CD4-positive, alpha-beta T cell (primary cell): Measurements from ENCODE around the gene ERN2. TPM values are rescaled to one million over a fixed set of nuclear protein-coding genes. Genes with fewer than 3 reads are reported as not detected.

Experiments used
- ATAC-seq: fragments of 200-7000 bp; cut with Tn5 transposase; one replicate; pipeline ENCODE4 v1.10.0; 2022; ENCODE audit warnings: mild to moderate bottlenecking; ENCODE audit not compliant: poor library complexity
- CTCF ChIA-PET: fragments of 350-600 bp; sonication (Branson Sonifier 250); formaldehyde crosslinking; loops from one replicate; lab custom pipeline; 2021; ENCODE audit warnings: antibody characterized with exemption, inconsistent platforms; lab: Charles Lee
- POLR2A ChIA-PET: fragments of 350-600 bp; sonication (Branson Sonifier 250); formaldehyde crosslinking; loops from one replicate; lab custom pipeline; 2021; ENCODE audit warnings: antibody characterized with exemption, inconsistent platforms; lab: Charles Lee
- DNase-seq, 14 experiments: peaks; one replicate each; pipeline ENCODE4 v3.0.0-alpha.2; 2013 to 2020; ENCODE audit warnings: mixed read lengths in 2 of 14
- H3K27ac ChIP-seq, 2 donors: one replicate each; pipeline versions ENCODE4 v1.5.1 to v1.7.0; 2013; ENCODE audit warnings: low read length in 2 of 2, low read depth in 1 of 2, mild to moderate bottlenecking in 1 of 2
- H3K27me3 ChIP-seq, 2 experiments: 1 replicate in 1 of 2; 2 replicates in 1 of 2; pipeline versions ENCODE4 v1.6.1 to v1.7.0; 2013; ENCODE audit warnings: low read length in 2 of 2, control low read depth in 1 of 2, mild to moderate bottlenecking in 1 of 2, moderate library complexity in 1 of 2; ENCODE audit not compliant: insufficient read depth in 2 of 2, control insufficient read depth in 1 of 2
- H3K36me3 ChIP-seq: one replicate; pipeline ENCODE4 v1.6.1; 2013; ENCODE audit warnings: low read length, control low read depth; ENCODE audit not compliant: insufficient read depth
- H3K4me1 ChIP-seq: one replicate; pipeline ENCODE4 v1.6.1; 2013; ENCODE audit warnings: low read length, control low read depth; ENCODE audit not compliant: insufficient read depth
- H3K4me3 ChIP-seq: one replicate; pipeline ENCODE4 v1.5.1; 2013; ENCODE audit warnings: mild to moderate bottlenecking, low read length, moderate library complexity
- H3K9me3 ChIP-seq, 2 experiments: 1 replicate in 1 of 2; 2 replicates in 1 of 2; pipeline versions ENCODE4 v1.6.1 to v1.7.0; 2013; ENCODE audit warnings: low read length in 2 of 2, mild to moderate bottlenecking in 2 of 2, control low read depth in 1 of 2, moderate library complexity in 1 of 2; ENCODE audit not compliant: control insufficient read depth in 1 of 2, insufficient read depth in 1 of 2
- H3K27ac Mint-ChIP-seq: one replicate; pipeline ENCODE4 v1.8.0; 2020; ENCODE audit warnings: mixed read lengths
- H3K27me3 Mint-ChIP-seq: one replicate; pipeline ENCODE4 v1.8.0; 2021; ENCODE audit warnings: mixed read lengths
- H3K36me3 Mint-ChIP-seq: one replicate; pipeline ENCODE4 v1.8.0; 2021; ENCODE audit warnings: low read depth, mixed read lengths
- H3K4me1 Mint-ChIP-seq: one replicate; pipeline ENCODE4 v1.8.0; 2021; ENCODE audit warnings: low read depth, mixed read lengths
- H3K4me3 Mint-ChIP-seq: one replicate; pipeline ENCODE4 v1.8.0; 2020; ENCODE audit warnings: mild to moderate bottlenecking, mixed read lengths
- H3K9me3 Mint-ChIP-seq: one replicate; pipeline ENCODE4 v1.8.0; 2020; ENCODE audit warnings: mixed read lengths
- intact Hi-C, 2 experiments: fragments of 100-400 bp; cut with DNase I in 1 of 2; cut with micrococcal nuclease in 1 of 2; formaldehyde crosslinking; loops; one replicate each; pipeline versions ENCODE4 v1.15.1 to v1.9.0; 2023 to 2025; cut with DNase I, micrococcal nuclease
- total RNA-seq, 174 experiments: library from RNA in 2 of 174; stranded (reverse) in 2 of 174; gene quantifications; one replicate each; pipeline ENCODE4 v1.2.3 and lab custom pipeline; 2021 to 2026
- TF ChIP-seq, protein P1 (sequence below): fragments of 200-600 bp; IDR thresholded peaks from one replicate; pipeline ENCODE4 v1.8.0; 2022; ENCODE audit warnings: antibody characterized with exemption, mild to moderate bottlenecking

ERN2 gene
- total RNA-seq, 2 experiments from 2014 or later: not detected

DNA sequence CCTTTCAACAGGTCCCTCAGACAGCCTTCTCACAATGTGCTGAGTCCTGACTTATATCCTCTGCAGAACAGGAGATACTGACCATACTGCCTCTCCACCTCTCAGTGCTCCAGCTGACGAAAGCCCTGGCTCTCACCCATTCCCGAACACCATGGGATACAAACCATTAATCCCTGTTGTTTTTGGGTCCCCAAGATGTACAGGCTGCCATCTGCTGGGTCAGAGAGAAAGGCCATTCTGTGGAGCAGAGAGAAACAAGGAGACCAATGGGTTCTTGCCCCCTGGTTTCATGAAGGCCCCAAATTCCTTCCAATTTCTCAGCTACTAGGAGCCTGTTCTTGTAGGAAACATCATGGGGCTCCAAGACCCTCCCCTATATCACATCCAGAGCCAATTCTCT, 3.0 kb downstream of the ERN2 start:
- Histone ChIP-seq H3K36me3 (no peaks in the 10 kb centered on the region), H3K4me3 (no peak overlapping the region), H3K4me1 (no peaks in the 10 kb centered on the region), H3K9me3 (peaks cover 5 to 7% of the 10 kb centered on the region in 2 experiments), H3K27me3 (peaks cover 36% of the 10 kb centered on the region in 2 experiments), H3K27ac (no peak overlapping the region)
- TF ChIP-seq, protein P1, sequence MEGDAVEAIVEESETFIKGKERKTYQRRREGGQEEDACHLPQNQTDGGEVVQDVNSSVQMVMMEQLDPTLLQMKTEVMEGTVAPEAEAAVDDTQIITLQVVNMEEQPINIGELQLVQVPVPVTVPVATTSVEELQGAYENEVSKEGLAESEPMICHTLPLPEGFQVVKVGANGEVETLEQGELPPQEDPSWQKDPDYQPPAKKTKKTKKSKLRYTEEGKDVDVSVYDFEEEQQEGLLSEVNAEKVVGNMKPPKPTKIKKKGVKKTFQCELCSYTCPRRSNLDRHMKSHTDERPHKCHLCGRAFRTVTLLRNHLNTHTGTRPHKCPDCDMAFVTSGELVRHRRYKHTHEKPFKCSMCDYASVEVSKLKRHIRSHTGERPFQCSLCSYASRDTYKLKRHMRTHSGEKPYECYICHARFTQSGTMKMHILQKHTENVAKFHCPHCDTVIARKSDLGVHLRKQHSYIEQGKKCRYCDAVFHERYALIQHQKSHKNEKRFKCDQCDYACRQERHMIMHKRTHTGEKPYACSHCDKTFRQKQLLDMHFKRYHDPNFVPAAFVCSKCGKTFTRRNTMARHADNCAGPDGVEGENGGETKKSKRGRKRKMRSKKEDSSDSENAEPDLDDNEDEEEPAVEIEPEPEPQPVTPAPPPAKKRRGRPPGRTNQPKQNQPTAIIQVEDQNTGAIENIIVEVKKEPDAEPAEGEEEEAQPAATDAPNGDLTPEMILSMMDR: no peak
- ChIA-PET POLR2A (no interaction called here), CTCF (no interaction called here)
- intact Hi-C loops: no loop called here
- Mint-ChIP-seq H3K27me3 (peaks cover 66% of the 10 kb centered on the region), H3K27ac (no peak overlapping the region), H3K9me3 (no peaks in the 10 kb centered on the region), H3K4me1 (no peaks in the 10 kb centered on the region), H3K36me3 (no peaks in the 10 kb centered on the region), H3K4me3 (no peak overlapping the region)
- no peak for ATAC-seq
- DNase-seq: no peak

DNA sequence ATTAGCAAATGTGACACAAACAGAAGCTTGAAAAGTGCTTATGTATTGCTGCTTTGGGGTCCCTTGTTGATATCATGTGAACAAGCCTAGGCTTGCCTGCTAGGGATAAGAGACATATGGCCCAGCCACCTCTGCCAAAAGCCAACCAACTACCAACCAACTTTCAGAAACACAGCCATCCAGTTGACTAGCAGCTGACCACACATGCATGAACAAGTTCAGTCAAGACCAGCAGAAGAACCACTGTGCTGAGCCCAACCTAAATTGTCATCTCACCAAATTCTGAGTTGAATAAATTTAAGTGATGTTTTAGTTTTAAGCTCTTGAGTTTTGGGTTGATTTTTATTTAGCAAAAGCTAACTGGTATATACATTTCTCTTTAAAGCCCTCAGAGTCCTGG, 3.5 kb downstream of the ERN2 start:
- no peak for DNase-seq
- TF ChIP-seq, protein P1: no peak
- no peaks in the 10 kb centered on the region for H3K9me3 Mint-ChIP-seq
- H3K36me3 Mint-ChIP-seq: no peaks in the 10 kb centered on the region
- peaks cover 31 to 36% of the 10 kb centered on the region in 2 experiments for H3K27me3 ChIP-seq
- no peak overlapping the region for H3K4me3 ChIP-seq
- no peak overlapping the region for H3K4me3 Mint-ChIP-seq
- no peak overlapping the region for H3K27ac ChIP-seq
- no peaks in the 10 kb centered on the region for H3K4me1 ChIP-seq
- ChIA-PET POLR2A (no interaction called here), CTCF (no interaction called here)
- intact Hi-C loops: no loop called here
- H3K4me1 Mint-ChIP-seq: no peaks in the 10 kb centered on the region
- no peaks in the 10 kb centered on the region for H3K36me3 ChIP-seq
- peaks cover 5 to 7% of the 10 kb centered on the region in 2 experiments for H3K9me3 ChIP-seq
- peaks cover 63% of the 10 kb centered on the region for H3K27me3 Mint-ChIP-seq
- H3K27ac Mint-ChIP-seq: no peak overlapping the region
- ATAC-seq: no peak

DNA sequence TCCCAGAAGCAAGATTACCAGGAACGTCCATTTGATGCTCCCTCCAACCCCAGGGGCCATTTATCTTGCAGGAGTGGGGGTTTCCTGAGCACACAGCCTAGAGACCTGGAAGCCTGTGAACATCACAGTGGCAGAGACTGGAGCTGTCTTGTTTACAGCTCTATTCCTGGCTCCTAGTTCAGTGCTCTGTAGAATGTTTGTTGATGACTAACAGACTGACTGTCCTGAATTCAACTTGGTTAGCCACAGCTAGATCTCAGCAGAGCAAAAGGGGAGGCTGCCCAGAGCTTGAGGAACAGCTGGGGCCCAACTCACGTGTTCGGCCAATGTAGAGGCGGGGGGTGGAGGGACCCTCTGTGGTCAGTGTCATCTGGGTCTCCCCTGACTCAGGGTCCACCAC, 6.6 kb downstream of the ERN2 start:
- Mint-ChIP-seq H3K27ac (no peak overlapping the region), H3K4me3 (no peak overlapping the region), H3K27me3 (peaks cover 49% of the 10 kb centered on the region), H3K36me3 (no peaks in the 10 kb centered on the region), H3K9me3 (peaks cover 3% of the 10 kb centered on the region), H3K4me1 (no peaks in the 10 kb centered on the region)
- DNase-seq (no peak), ATAC-seq (no peak)
- H3K4me1 ChIP-seq: no peaks in the 10 kb centered on the region
- TF ChIP-seq, protein P1: no peak
- no peak overlapping the region for H3K4me3 ChIP-seq
- ChIA-PET CTCF (no interaction called here), POLR2A (no interaction called here)
- no peak overlapping the region for H3K27ac ChIP-seq
- peaks cover 5 to 7% of the 10 kb centered on the region in 2 experiments for H3K9me3 ChIP-seq
- H3K36me3 ChIP-seq: no peaks in the 10 kb centered on the region
- H3K27me3 ChIP-seq: peaks cover 11 to 13% of the 10 kb centered on the region in 2 experiments
- intact Hi-C loops: no loop called here
